Smooth muscle cell of trachea (primary cell): ENCODE data around the gene GRSF1. TPM values are rescaled to one million over a fixed set of nuclear protein-coding genes. Genes with fewer than 3 reads are reported as not detected.

ENCODE experiments used
- total RNA-seq: library from RNA; depleted of rRNA; stranded (reverse); fragments of >200 nt; gene quantifications from 2 replicates; pipeline ENCODE4 v1.2.1, GENCODE V29; 2014

GRSF1 gene, protein sequence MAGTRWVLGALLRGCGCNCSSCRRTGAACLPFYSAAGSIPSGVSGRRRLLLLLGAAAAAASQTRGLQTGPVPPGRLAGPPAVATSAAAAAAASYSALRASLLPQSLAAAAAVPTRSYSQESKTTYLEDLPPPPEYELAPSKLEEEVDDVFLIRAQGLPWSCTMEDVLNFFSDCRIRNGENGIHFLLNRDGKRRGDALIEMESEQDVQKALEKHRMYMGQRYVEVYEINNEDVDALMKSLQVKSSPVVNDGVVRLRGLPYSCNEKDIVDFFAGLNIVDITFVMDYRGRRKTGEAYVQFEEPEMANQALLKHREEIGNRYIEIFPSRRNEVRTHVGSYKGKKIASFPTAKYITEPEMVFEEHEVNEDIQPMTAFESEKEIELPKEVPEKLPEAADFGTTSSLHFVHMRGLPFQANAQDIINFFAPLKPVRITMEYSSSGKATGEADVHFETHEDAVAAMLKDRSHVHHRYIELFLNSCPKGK
- total RNA-seq = 66.0 and 90.8 TPM in 2 replicates

GRCh38 chr4:70839589-70840093 lies at the start of gene GRSF1:
Gene GRSF1 (minus strand): TSS chr4:70839890. CDS start chr4:70839827, 63 bp downstream.

Other genes with a start within 250 kb of the GRSF1 start
- not detected in 2 replicates for gene AMBN, start 247.6 kb downstream of the GRSF1 start, total RNA-seq
- 0.17 and 0.44 TPM in 2 replicates for gene ENAM, start 211.1 kb downstream of the GRSF1 start, total RNA-seq
- 3.6 and 5.8 TPM in 2 replicates for gene JCHAIN, start 173.4 kb downstream of the GRSF1 start, total RNA-seq
- gene UTP3, start 151.4 kb downstream of the GRSF1 start, total RNA-seq = 21.8 and 22.1 TPM in 2 replicates
- gene RUFY3, start 117.9 kb downstream of the GRSF1 start, total RNA-seq = 77.2 and 98.5 TPM in 2 replicates
- gene MOB1B, start 62.5 kb upstream of the GRSF1 start, total RNA-seq = 9.9 and 19.8 TPM in 2 replicates
- gene DCK, start 153.8 kb upstream of the GRSF1 start, total RNA-seq = 16.9 and 18.8 TPM in 2 replicates